Fibroblast of pulmonary artery (primary cell): Measurements from ENCODE around the gene GLYATL2.

Experiments
- DNase-seq: peaks from one replicate; pipeline ENCODE4 v3.0.0-alpha.2; 2010; ENCODE audit warnings: low read depth
- H3K4me3 ChIP-seq: replicated peaks from 2 replicates; pipeline ENCODE4 v1.5.1; 2011; ENCODE audit warnings: low read depth, mild to moderate bottlenecking, control low read depth, low read length, moderate library complexity
- CTCF ChIP-seq: IDR thresholded peaks from 2 replicates; pipeline ENCODE4 v1.5.1; 2011; ENCODE audit warnings: mild to moderate bottlenecking, control low read depth, low read length, inconsistent platforms; ENCODE audit errors: missing control alignments

GLYATL2 gene

DNA sequence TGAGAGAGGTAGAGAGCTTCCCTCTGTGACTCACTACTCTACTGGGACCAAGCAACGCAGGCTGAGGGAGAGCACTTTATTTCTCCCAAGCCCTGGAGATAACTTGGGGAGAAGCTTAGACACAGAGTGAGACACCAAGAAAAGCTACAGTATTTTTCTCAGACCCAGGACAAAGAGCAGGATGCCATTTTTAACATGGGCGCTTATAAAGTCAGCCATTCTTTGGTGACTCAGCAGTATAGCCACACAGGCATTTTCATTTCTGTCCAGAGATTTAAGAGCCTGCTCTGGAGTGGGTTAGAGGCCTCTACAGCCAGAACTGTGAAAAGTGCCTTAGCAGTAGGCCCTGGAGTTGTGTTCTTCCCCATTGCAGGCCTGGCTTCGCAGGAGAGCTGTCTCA is 57.8 kb downstream of the GLYATL2 start:
- DNase-seq, result no peak
- H3K4me3 ChIP-seq, result no peak overlapping the region
- TF ChIP-seq CTCF, result no peak

- no peak for DNase-seq
- TF ChIP-seq CTCF, result no peak
Measured at GRCh38 chr11:58784995-58785394, 59.5 kb downstream of the GLYATL2 start.

More at GRCh38 chr11:58784995-58785394, 59.5 kb downstream of the GLYATL2 start:
- H3K4me3 ChIP-seq, result no peak overlapping the region
